Renal cortex interstitium (tissue), 11 donors: ENCODE data around the gene FBXO34. TPM values are rescaled to one million over a fixed set of nuclear protein-coding genes. Genes with fewer than 3 reads are reported as not detected.
"Not testable (repeated sequence)": the region's sequence is repeated elsewhere in the genome, so short reads cannot be mapped to it uniquely, and the experiment has no call there.

ENCODE experiments used
- DNase-seq, 11 donors: peaks; one replicate each; pipeline ENCODE4 v3.0.0-alpha.2; 2013; ENCODE audit warnings: low read depth in 9 of 11, low spot score in 4 of 11; ENCODE audit errors: extremely low read depth in 1 of 11
- polyA plus RNA-seq, 3 donors: library from polyadenylated mRNA; unstranded; fragments of 120-200 nt; gene quantifications; one replicate each; pipeline ENCODE4 v1.2.1, GENCODE V29; 2013; ENCODE audit not compliant: insufficient read length in 3 of 3

The FBXO34 gene
- polyA plus RNA-seq, 3 donors = 32.5 to 38.8 (median 38.7) TPM

DNA sequence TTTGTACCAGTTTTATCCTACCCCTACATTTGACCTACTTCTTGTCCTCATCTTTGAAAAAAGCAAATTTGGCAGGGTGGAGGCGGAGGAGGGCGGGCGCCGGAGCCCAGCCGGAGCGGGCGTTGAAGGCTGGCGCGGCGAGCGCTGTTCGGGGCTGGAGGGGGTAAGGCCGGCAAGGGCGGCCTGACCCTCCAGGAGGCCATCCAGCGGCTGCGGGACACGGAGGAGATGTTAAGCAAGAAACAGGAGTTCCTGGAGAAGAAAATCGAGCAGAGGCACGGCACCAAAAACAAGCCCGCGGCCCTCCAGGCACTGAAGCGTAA lies 27.2 kb downstream of the FBXO34 start:
- DNase-seq = no peak

DNA sequence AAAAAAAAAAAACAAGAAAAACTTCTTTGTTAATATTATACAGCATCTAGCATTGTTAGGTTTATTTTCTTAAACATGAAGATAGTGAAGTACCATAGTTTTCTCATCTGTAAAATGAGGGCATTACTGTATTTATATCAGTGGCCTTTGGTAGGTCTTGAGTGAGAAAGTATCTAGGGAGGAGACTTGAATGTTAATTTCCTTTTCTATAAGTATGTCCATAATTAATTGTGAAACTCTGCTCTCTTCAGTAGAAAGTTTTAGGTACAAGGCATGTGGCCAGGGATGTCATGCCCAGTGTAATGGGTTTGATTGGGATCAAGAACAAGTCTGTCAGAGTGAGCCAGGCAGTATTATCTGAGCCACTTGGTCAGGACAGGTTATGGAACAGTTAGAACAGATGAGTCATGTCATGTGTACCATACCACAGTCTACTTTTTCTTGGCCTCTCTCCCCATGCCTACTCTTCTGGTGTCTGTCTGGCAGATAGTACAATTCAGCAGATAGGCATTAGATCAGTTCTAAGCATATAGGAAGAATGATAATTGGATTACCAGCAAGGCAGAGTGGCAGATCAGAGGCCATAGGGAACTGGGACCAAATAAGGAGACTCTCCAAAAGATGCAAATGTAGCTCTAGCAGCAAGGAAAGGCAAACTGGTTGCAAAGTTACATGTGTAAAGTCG lies 30.4 kb downstream of the FBXO34 start:
- DNase-seq = no peak

DNA sequence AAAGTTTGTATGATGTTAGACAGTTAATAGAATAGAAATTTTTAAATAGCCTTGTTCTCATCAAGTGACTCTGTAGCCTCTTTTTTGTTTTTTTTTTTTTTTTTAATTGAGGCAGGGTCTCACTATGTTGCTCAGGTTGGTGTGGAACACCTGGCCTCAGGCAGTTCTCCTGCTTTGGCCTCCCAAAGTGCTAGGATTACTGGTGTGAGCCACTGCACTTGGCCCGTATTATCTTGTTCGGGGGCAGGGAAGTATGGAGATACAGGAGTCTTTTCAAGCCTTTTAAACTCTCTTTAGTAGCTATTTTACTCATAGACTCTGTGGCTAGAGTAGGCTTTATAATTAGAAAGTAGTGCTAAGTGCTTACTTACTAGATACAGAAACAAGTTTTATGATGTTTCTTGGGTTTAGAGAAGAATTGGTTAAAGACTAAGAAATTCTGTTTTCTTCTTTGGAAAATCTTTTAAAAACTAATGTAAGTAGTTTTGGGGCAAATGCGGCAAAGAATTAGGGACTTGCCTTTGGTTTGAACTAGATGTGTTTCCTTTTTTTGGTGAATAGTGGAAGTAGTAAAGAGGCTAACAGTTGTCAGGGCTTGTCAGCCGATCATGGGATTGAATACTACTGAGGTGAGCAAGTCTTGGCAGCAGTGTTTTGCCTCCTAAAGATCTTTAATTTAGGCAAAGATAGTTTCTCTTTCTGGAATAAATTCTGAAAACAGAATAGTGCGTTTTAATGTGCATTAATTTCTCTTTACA lies 31.3 kb downstream of the FBXO34 start:
- no peak for DNase-seq

DNA sequence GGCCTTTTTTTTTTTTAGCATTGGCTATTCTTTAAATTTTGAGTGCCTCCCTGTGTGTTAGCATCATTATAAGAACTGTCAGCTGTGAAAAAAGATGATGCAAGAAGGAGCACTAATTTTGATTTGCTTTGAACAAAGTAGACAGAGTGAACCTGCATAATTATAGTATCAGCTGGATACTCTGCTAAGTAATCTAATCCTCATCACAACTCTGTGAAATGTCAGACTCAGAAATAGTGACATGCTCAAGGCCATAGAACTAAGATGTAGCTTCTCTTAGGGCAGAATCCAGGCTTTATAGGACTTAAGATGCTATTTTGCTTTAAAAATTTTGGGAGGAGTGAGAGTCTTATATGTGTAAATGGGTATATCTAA lies 31.9 kb downstream of the FBXO34 start:
- no peak for DNase-seq

DNA sequence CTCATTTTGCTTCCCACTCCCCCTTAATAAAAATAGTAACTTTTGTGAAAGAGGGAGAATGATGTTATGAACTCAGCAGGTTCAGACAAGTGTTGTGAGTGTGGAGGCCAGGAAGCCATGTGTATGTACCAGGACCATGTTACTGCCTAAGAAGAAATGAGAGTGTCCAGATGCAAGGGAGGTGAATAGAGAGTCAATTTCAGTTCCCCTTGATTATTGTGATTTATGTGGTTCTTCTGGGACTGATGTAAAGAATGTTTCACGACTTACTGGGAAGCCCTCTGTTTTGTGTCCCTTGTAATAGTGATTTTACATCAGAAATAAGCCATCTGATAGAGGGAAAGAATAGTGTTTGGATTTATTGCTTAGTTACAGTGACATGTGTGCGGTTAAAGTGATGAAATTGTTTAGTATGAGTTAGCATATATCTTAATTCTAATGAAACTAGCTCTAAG lies 32.5 kb downstream of the FBXO34 start:
- peak in 1 of 11 donors; percentile 9 for DNase-seq

DNA sequence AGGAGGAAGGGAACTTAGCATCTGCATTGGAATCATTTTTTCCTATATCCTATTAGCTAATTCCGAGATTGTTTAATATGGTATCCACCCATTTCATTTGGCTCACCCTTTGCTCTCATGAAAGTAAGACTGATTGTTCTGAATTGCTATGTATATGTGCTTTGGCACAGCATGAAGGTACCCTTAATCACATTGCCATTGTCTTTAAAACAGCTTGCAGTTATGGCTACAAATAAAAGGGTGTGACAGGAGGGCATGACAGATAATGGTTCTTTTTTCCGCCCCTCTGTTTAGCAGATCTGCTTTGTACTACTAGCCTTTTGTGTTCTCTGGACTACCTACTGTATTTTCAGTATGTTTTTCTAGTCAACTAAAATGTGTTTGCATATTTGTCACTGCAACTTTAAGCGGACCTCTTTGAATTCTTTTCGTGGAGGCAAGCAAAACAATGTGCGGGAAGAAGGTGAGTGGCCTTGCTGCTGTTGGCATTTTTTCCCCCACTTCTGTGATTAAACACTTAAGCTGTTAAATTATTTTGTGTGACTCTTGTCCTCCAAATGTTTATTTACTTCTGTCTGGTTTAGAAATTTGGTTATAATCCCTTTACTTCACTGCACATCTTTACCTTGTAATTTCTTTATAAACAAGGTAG lies 35.8 kb downstream of the FBXO34 start:
- no peak for DNase-seq

DNA sequence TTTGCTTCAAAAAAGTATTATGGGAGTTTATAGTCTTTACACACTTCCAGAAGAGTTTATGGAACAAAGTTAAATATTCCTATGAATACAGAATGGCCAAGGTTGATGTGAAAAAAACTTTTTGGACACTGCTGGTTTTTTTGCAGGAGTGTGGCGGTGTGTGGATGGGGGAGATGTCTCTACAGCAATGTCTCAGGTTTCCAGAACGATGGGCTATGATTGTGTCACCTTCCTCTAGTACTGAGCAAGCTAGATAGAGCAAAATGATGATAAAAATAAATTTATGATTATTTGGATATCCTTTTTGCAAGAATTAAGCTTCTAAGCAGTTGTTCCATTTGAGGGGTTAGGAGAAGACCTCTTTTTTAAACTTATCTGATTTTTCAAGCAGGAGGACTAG lies 37.9 kb downstream of the FBXO34 start:
- DNase-seq = no peak

DNA sequence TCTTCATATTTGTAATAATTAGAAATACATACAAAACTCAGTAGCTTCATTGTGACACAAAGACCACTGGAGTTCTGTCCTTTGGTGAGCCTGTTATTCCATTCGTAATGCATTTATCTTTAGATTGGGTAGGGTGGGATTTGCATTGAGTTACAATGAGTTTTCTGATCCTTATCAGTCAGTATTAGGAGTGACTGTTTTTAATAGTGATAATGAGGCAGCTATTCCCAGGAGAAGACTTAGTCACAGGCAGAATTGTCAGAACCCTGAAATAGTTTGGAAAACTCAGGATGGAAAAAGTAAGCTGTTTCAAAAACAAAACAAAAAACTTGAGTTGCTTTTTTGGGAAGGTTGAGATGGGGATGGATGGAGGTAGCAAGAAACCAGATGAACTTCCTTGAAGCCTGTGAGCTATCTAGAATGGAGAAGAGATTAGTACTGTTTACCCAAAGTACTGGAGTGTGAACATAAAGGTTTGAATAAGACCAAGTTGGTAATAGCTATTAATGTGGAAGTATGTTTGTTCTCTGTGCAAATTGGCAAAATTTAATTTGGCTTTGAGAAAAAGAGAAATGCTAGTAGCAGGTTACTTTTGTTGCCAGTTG lies 38.6 kb downstream of the FBXO34 start:
- no peak for DNase-seq

DNA sequence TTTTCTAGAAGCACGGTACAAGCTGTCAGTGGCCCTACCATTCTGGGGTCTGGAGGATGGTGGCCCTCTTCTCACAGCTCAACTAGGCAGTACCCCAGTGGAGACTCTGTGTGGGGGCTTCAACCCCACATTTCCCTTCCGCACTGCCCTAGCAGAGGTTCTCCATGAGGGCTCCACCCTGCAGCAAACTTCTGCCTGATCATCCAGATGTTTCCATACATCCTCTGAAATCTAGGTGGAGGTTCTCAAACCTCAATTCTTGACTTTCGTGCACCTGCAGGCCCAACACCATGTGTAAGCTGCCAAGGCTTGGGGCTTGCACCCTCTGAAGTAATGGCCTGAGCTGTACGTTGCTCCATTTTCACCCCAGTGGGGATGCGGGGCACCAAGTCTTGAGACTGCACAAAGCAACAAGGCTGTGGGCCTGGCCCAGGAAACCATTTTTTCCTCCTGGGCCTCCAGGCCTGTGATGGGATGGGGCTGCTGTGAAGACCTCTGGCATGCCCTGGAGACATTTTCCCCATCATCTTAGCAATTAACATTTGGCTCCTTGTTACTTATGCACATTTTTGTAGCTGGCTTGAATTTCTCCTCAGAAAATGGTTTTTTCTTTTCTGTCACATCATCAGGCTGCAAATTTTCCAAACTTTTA lies 41.3 kb downstream of the FBXO34 start:
- not testable (repeated sequence) for DNase-seq

DNA sequence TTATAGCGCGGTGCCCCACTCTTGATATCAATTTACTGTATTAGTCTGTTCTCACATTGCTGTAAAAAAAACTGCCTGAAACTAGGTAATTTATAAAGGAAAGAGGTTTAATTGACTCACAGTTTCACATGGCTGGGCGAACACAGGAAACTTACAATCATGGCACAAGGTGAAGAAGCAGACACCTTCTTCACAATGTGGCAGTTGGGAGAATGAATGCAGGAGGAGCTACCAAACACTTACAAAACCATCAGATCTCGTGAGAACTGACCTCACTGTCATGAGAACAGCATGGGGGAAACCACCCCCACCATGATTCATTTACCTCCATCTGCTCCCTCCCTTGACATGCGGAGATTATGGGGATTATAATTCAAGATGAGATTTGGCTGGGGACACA lies 42.3 kb downstream of the FBXO34 start:
- DNase-seq = no peak

DNA sequence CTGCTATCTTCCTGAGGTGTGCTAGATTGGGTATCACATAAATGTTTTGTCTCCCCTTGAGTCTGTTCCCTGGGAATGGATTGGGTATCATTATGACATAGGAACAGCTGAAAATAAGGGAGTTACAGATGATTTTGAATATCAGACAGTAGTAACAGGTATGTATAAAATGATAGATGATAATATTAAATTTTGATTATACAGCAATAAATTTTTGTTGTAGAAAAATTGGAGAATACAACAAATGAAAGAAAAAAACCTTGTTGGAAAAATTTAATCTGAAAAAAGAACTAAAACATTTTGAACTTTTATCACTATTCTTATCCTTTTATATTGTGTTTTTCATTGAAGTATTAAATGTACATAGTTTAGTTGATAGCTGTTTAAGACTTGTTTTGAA lies 43.2 kb downstream of the FBXO34 start:
- no peak for DNase-seq

DNA sequence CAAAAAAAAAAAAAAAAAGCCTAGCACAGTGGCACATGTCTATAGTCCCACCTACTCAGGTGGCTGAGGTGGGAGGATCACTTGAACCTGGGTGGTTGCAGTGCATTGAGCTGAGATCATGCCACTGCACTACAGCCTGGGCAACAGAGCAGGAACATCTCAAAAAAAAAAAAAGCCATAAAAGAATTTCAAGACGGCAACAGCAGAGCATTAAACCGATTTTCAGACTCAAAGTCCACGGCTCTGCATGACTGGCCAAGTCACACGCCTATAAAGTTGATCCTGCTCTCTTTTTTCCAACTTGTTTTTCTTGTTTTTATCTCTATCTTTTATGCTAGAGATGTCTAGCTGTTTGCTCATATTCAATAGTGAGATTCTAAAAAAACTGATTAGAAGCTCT lies 45.3 kb downstream of the FBXO34 start:
- DNase-seq = peak in 3 of 11 donors; percentile 29 to 54 (median 35)

DNA sequence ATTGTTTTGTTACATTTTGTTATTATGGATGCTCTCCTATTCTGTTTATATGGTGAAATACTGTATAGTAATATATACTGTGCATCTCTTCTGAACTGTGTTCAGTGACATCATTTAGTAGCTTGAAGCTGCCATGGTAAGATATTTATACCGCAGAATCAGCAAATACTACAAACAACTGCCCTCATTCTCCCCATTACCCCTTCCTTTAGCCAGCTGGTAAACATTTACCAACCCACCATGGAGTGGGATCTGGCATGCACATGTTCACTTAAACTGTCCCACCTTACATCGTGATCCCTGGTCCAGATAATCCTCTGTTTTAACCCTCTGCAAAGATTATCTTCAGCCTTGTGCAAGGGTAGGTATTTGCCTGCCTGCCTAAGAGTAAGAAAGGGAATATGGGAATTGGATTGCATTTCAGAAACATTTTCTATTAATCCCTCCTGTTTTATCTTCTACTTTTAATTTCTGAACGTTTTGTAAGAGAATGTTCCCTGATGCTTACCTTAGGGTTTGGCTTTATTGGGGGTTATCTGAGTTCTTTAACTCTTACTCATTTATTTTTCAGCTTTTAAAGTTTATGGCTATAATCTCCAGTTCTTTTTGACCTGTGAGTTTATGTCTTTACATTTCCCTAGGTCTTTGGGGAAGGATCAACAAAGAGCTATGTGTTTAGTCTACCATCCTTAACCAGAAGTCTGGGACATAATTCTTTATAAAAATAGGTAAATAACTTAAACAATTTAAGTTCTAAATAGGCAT lies 46.5 kb downstream of the FBXO34 start:
- DNase-seq = no peak

DNA sequence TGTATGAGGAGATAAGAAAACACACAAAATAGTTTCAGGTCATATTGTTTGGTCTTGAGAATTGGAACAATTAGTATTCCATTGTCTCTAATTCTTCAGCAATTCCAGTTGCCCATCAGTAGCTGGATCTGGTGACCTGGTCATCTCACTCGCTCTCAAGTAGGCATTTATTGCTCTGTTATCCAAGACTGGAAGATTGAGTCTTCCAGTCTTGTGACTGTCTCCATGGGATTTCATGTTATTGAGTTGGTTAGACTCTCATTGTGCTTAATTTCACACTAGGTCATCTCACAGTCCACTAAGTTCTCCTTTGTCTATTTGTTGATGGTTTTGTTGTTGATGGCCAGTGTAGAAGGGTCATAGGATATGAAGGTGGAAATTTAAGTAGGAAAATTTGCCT lies 47.5 kb downstream of the FBXO34 start:
- DNase-seq = no peak

DNA sequence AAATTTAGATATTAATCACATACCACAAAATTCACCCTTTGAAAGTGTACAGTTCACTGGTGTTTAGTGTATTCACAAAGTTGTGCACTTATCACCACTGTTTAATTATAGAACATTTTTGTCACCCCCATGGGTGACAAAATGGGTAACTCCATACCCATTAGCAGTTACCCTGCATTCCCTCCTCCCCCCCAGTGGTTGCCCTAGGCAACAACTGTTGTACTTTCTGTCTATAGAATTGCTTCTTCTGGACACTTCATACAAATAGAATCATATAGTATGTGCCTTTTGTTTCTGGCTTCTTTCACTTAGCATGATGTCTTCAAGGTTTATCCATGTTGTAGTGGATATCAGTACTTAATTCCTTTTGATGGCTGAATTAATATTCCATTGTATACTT lies 52.7 kb downstream of the FBXO34 start:
- DNase-seq = no peak

DNA sequence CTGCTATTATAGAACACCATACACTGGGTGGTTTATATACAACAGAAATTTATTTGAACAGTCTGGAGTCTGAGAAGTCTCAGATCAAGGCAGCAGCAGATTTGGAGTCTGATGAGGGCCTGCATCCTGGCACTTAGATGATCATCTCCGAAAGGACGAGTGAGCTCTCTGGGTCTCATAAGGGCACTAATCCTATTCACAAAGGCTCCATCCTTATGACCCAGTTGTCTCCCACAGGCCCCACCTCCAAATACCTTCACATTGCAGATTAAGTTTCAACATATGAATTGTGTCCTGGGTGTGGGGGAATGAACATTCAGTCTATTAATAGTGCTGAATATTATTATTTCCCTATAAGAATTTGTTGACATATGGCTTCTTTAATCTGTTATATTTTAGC lies 53.6 kb downstream of the FBXO34 start:
- no peak for DNase-seq

DNA sequence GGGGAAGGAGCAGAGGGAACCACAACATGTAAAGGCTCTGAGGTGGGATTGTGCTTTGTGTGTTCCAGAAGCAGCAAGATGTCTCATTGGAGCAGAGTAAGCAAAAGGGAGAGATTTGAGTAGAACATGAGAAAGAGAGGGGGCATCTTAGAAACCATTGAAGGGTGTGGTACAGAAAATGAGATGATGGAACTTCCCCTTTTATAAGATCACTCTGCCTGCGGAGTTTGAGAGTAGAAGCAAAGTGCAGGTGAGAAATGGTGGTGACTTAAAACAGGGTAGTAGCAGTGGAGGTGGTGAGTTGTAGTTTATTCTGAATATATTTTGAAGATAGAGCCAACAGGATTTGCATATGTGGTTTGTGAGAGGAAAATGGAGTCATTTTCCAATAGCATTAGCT lies 56.0 kb downstream of the FBXO34 start:
- no peak for DNase-seq

DNA sequence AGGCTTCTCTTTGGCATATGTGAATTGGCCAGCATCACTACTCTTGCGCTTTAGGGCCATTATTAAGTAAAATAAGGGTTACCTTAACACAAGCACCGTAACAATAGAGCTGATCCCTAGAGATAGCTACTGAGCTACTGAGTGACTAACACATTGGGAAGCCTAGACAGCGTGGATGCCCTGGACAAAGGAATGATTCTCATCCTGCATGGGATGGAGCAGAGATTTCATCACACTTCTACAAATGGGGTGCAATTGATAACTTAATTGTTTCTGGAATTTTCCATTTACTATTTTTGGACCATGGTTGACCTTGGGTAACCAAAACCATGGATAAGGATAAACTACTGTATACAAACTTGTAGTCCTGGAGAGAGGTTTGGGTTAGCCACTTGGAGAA lies 57.1 kb downstream of the FBXO34 start:
- no peak for DNase-seq
